Endothelial cell (in vitro differentiated cells): ENCODE results near the gene FBXO38. TPM values are rescaled to one million over a fixed set of nuclear protein-coding genes. Genes with fewer than 3 reads are reported as not detected.

Experiments
- DNase-seq: peaks from one replicate; pipeline ENCODE4 v3.0.0; 2021; ENCODE audit warnings: low spot score
- H3K27ac Mint-ChIP-seq: one replicate; pipeline ENCODE4 v1.8.0; 2021; ENCODE audit warnings: mixed read lengths, inconsistent platforms; ENCODE audit not compliant: unreplicated experiment
- H3K27me3 Mint-ChIP-seq: one replicate; pipeline ENCODE4 v1.8.0; 2021; ENCODE audit warnings: mild to moderate bottlenecking, moderate library complexity, mixed read lengths, inconsistent platforms; ENCODE audit not compliant: unreplicated experiment
- H3K36me3 Mint-ChIP-seq: one replicate; pipeline ENCODE4 v1.8.0; 2021; ENCODE audit warnings: mild to moderate bottlenecking, low read depth, mixed read lengths, inconsistent platforms; ENCODE audit not compliant: unreplicated experiment
- H3K4me1 Mint-ChIP-seq: one replicate; pipeline ENCODE4 v1.8.0; 2021; ENCODE audit warnings: mild to moderate bottlenecking, mixed read lengths, inconsistent platforms; ENCODE audit not compliant: unreplicated experiment
- H3K4me3 Mint-ChIP-seq: one replicate; pipeline ENCODE4 v1.8.0; 2021; ENCODE audit warnings: mild to moderate bottlenecking, mixed read lengths, inconsistent platforms; ENCODE audit not compliant: unreplicated experiment
- H3K9me3 Mint-ChIP-seq: one replicate; pipeline ENCODE4 v1.8.0; 2021; ENCODE audit warnings: mixed read lengths, inconsistent platforms; ENCODE audit not compliant: unreplicated experiment
- total RNA-seq: library from RNA; stranded (reverse); fragmentation: NEBNext Ultra II Directional; extraction: Animal tissue kit (Norgen Biotek cat#: 25700); gene quantifications from one replicate; pipeline ENCODE4 v1.2.1, GENCODE V29; 2021; ENCODE audit not compliant: unreplicated experiment
- TF ChIP-seq, protein P1 (sequence below): fragments of 200-600 bp; sonication (generic); IDR thresholded peaks from one replicate; pipeline ENCODE4 v1.5.0; 2021; ENCODE audit warnings: antibody characterized with exemption; ENCODE audit not compliant: unreplicated experiment

The FBXO38 gene
- total RNA-seq, 1 donor from 2014 or later, result 50.0 TPM

DNA sequence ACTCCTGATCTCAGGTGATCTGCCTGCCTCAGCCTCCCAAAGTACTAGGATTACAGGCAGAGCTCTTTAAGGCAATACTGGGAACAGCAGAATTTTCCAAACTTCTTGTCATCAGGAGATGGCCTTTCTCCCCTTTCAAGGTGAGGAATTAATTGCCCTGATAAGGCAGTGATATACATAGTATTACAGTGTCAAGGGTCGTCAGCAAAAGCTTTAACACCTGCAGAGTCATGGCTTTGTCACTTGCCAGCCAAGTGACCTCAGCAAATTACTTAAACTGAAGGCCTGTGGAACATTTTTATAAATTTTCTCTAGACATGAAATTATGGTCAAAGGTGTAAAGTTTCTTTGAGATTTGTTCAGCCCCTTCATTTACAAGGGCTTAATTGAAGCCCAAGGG lies 59.5 kb downstream of the FBXO38 start:
- no peak overlapping the region for H3K27ac Mint-ChIP-seq
- H3K27me3 Mint-ChIP-seq, result no peaks in the 10 kb centered on the region
- no peak overlapping the region for H3K4me3 Mint-ChIP-seq

DNA sequence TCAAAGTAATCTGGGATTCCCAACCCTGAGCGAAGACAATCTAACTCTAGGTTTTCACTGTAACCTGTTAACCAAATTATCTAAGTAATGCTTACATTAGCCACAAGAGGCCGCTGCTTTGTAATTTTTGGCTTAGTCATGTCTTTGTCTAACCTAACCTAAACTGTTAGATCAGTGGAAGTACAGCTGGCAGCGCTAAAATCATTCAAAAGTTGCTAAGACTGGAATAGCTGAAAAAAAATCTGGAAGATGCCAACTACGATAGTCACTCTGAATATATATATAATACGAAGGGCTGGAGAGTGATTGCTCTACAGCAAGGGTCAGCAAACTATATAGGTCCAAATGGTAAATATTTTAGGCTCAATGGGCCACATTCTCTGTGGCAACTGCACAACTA lies 60.2 kb downstream of the FBXO38 start:
- DNase-seq, result peak; percentile 71
- TF ChIP-seq, protein P1, sequence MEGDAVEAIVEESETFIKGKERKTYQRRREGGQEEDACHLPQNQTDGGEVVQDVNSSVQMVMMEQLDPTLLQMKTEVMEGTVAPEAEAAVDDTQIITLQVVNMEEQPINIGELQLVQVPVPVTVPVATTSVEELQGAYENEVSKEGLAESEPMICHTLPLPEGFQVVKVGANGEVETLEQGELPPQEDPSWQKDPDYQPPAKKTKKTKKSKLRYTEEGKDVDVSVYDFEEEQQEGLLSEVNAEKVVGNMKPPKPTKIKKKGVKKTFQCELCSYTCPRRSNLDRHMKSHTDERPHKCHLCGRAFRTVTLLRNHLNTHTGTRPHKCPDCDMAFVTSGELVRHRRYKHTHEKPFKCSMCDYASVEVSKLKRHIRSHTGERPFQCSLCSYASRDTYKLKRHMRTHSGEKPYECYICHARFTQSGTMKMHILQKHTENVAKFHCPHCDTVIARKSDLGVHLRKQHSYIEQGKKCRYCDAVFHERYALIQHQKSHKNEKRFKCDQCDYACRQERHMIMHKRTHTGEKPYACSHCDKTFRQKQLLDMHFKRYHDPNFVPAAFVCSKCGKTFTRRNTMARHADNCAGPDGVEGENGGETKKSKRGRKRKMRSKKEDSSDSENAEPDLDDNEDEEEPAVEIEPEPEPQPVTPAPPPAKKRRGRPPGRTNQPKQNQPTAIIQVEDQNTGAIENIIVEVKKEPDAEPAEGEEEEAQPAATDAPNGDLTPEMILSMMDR, result peak; percentile 88
- H3K9me3 Mint-ChIP-seq, result no peaks in the 10 kb centered on the region
- H3K36me3 Mint-ChIP-seq, result peaks cover 6% of the 10 kb centered on the region
- H3K4me1 Mint-ChIP-seq, result no peaks in the 10 kb centered on the region
- no peak overlapping the region for H3K27ac Mint-ChIP-seq
- H3K4me3 Mint-ChIP-seq, result no peak overlapping the region
- no peaks in the 10 kb centered on the region for H3K27me3 Mint-ChIP-seq

More for the DNA sequence above, 59.5 kb downstream of the FBXO38 start:
- no peaks in the 10 kb centered on the region for H3K4me1 Mint-ChIP-seq
- DNase-seq, result no peak
- no peaks in the 10 kb centered on the region for H3K9me3 Mint-ChIP-seq
- TF ChIP-seq, protein P1, result no peak
- peaks cover 7% of the 10 kb centered on the region for H3K36me3 Mint-ChIP-seq

DNA sequence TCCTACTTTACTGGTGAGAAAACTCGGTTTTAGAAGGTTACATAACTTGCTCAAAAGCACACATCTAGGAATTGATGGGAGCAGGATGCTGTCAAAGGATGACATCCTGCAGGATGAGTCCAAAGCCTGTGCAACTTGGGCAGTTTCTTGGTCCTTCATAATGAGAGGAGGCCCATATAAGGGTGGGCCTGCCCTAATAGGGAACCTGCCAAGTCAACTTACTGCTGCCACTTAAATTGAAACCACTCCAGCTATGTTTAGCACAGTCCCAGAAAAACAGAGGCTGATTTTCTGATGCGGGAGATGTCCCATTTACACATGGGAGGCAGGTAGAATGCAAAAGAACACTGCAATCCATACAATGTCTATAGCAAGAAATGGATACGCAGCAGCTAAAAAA lies 61.8 kb downstream of the FBXO38 start:
- Mint-ChIP-seq H3K27ac (no peak overlapping the region), H3K9me3 (no peaks in the 10 kb centered on the region), H3K4me1 (no peaks in the 10 kb centered on the region), H3K36me3 (no peaks in the 10 kb centered on the region), H3K27me3 (no peaks in the 10 kb centered on the region), H3K4me3 (no peak overlapping the region)
- DNase-seq, result no peak
- TF ChIP-seq, protein P1, result no peak

DNA sequence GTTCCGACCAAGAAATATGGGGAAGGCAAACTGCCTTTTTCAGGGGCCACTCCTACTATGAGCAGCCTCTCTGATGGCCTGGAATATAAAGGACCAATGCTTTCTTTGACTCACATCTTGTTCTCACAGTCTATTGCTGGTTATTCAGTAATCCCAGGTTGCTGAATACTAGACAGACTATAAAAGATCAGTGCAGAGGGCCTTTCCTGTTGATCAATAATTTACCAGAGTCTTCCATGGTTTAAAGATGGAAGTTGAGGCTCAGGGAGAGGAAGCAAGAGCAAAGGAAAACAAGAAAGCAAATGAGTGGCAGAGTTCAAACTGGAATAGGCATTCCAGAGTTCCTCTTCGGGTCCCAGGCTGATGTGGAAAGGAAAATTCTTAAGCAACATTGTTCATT lies 62.9 kb downstream of the FBXO38 start:
- TF ChIP-seq, protein P1, result no peak
- Mint-ChIP-seq H3K36me3 (no peaks in the 10 kb centered on the region), H3K9me3 (no peaks in the 10 kb centered on the region), H3K4me1 (no peaks in the 10 kb centered on the region), H3K27me3 (no peaks in the 10 kb centered on the region), H3K27ac (no peak overlapping the region), H3K4me3 (no peak overlapping the region)
- DNase-seq, result no peak

DNA sequence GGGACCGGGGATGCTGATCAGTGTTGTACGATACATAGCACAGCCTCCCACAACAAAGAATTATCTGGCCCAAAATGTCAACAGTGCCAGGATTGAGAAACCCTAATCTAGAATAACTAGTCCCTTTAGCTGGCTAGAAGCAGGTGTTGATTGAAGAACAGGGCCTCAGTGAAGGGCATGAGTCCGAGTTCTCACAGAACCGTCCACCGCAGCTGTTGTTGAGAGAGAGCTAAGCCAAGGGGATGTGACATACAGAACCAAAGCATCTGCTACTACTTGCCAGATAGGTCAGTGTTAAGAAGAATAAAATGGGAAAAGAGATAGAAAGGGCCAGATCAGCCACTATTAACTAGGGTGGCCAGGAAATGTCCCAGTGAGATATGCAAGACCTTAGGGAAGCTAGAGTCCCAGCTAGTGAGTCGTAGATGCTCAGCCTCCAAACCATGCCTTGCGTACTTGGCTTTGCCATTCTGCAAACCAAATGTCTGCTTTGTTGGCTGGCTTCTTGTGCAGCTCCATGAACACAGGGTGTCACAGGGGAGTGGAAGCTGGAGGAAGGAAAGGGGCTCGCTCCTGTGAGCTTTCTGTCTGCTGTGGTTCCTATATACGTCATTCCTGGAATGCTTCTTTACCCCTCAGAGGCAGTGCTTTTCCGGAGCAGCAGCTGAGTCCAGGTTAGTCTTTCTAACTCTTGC lies 68.9 kb downstream of the FBXO38 start:
- Mint-ChIP-seq H3K4me3 (no peak overlapping the region), H3K4me1 (no peaks in the 10 kb centered on the region), H3K36me3 (no peaks in the 10 kb centered on the region), H3K9me3 (no peaks in the 10 kb centered on the region), H3K27me3 (peaks cover 2% of the 10 kb centered on the region), H3K27ac (no peak overlapping the region)
- DNase-seq, result no peak
- TF ChIP-seq, protein P1, result no peak
